HG03469 (cell line): Measurements from ENCODE around the gene PTAFR.

Source experiments
- ATAC-seq: cut with Tn5 transposase; IDR thresholded peaks from one replicate; pipeline ENCODE4 v1.9.1; 2021; ENCODE audit warnings: mild to moderate bottlenecking, moderate library complexity, moderate number of reproducible peaks; ENCODE audit not compliant: unreplicated experiment

The PTAFR gene

GRCh38 chr1:28178690-28179485 lies 2.4 kb upstream of the PTAFR start:
- ATAC-seq: no peak

- no peak for ATAC-seq
Observed at GRCh38 chr1:28175955-28176485, 470 bp downstream of the PTAFR start.

GRCh38 chr1:28173980-28174297 lies 2.6 kb downstream of the PTAFR start:
- no peak for ATAC-seq

GRCh38 chr1:28173151-28173979 lies 3.1 kb downstream of the PTAFR start:
- ATAC-seq: no peak

- ATAC-seq: peak; percentile 47
Observed at GRCh38 chr1:28172713-28173150, 3.8 kb downstream of the PTAFR start.

- no peak for ATAC-seq
Observed at GRCh38 chr1:28171246-28171645, 5.2 kb downstream of the PTAFR start.

DNA sequence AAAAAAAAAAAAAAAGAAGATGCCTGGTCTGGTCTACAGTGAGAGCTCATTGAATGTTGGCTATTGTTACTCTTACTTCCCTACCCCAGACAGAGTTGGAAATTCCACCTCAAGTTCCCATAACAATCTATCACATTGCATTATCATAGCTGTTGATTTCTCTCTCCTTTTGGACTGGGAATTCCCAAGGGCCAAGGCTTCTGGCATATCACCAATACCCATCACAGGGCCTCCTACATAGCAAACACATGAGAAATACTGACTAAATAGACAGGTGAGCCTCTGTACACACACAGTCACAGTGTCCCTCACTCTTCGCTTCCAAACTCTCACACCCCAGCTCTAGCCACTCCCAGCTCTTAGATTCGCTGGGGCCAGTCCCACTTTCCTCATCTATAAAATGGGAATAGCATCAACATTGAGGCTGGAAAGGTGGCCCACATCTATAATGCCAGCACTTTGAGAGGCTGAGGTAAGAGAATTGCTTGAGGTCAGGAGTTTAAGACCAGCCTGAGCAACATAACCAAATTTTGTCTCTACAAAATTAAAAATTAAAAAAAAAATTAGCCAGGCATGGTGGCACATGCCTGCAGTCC lies 6.4 kb downstream of the PTAFR start:
- no peak for ATAC-seq

DNA sequence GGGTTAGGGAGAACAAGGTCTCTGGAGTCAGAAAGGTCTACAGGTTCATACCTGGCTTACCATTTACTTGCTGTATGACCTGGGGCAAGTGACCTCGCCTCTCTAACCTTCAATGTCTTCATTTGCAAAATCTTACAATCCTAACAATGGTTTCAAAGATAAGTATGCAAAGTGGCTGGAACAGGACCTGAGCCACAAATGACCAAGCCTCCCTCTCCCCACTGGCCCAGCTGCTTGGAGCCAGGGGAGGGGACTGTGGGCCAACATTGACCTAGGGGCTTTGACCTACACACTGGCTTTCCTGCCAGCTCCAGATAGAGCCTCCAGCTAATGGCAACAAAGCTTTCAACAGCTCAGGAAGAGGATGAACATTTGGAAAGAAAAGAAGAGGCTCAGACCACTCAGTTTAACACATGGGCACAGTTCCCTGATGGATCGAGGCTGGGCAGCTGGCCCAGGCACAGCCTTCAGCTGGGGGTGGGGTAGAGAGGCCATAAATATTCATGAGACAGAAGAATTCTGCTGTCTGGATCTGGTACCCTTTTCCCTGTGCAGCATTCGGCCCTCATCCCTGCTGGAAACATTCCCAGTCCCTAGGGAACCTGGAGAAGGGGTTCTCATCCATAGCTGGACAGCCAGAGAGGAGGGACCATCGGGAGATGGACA lies 12.9 kb downstream of the PTAFR start:
- no peak for ATAC-seq

- no peak for ATAC-seq
Observed at GRCh38 chr1:28162151-28162550, 14.3 kb downstream of the PTAFR start.

- ATAC-seq: no peak
Observed at GRCh38 chr1:28161751-28162150, 14.7 kb downstream of the PTAFR start.

GRCh38 chr1:28160782-28161266 lies 15.7 kb downstream of the PTAFR start:
- no peak for ATAC-seq

DNA sequence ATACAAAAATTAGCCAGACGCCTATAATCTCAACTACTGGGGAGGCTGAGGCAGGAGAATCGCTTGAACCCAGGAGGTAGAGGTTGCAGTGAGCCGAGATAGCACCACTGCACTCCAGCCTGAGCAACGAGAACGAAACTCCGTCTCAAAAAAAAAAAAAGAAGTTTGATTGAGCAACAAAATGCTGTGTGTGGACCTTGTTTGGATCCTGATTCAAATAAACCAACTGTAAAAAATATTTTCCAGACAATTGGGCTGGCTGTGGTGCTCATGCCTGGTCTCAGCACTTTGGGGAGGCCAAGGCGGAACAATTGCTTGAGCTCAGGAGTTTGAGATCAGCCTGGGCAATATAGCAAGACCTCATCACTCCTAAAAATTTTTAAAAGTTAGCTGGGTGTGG lies 16.8 kb downstream of the PTAFR start:
- ATAC-seq: no peak

GRCh38 chr1:28159243-28159642 lies 17.2 kb downstream of the PTAFR start:
- no peak for ATAC-seq

- ATAC-seq: no peak
Observed at GRCh38 chr1:28157894-28158293, 18.6 kb downstream of the PTAFR start.

DNA sequence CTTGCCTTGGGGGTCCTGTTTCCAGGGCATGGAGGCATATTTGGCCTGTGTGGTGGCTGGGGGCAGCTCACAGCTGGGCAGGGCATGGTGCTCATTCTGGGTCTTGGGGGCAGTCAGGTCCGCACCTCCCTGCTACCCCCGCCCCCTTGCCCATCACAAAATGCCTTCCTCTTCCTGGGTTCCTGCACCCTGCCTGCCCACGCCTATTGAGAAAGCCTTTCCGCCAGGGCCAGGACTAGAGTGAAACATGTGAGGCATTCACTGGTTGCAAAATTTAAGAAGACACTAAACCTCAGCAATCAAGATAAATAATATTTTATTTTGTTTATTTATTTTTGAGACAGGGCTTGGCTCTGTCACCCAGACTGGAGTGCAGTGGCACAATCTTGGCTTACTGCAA lies 19.7 kb downstream of the PTAFR start:
- no peak for ATAC-seq

DNA sequence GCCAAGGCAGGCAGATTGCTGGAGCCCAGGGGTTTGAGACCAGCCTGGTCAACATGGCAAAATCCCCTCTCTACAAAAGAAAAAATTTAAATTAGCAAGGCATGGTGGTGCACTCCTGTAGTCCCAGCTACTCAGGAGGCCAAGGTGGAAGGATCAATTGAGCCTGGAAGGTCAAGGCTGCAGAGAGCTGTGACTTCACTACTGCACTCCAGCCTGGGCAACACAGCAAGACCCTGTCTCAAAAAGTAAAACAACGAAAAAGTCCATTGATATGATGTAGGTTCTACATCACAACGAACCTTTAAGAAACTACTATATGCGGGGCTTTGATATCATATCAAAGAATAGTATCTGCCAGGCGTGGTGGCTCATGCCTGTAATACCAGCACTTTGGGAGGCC lies 20.9 kb downstream of the PTAFR start:
- no peak for ATAC-seq

DNA sequence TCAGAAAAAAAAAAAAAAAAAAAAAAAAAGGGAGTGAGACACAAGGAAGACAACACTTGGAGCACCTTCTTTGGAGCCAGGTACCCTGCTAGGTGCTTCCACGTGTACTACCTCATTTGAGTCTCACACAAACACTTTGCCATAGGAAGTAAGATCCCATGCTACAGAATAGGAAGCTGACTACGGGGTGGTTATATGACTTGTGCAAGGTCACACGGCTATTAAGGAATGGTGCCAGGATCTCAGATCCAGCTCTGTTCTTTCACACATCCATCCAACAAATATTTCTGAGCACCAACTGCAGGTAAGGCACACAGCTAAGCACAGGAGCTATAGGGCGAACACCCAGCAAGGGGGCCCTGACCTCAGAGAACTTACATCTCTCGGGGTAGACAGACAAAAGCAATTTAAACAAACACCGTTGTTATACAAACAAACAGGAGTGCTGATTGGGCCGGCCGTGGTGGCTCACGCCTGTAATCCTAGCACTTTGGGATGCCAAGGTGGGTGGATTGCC lies 22.4 kb downstream of the PTAFR start:
- ATAC-seq: no peak

DNA sequence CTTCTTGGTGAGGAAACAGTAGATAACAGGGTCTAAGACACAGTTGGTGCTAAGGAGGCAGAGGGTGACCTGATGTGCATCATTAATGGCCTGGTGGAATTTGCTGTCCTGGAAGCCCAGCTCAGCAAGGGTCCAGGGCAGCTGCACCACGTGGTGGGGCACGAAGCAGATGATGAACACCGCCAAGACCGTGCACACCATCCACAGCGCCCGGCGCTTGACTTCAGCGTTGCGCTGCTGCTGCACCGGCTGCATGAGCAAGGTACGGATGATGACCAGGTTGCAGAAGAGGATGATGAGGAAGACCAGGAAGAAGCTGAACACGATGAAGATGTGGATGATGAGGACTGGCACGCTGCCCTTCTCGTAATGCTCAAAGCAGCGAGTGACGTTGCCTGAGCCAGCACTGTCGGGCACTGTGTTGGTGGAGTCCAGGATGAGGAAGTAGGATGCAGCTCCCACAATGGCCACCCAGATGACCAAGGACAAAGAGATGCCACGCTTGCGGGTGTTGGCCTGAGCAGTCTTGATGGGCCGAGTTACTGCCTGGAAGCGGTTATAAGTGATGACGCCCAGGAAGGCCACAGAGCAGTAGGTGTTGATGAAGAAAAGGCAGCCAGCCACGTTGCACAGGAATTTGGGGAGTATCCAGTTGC lies 26.2 kb downstream of the PTAFR start:
- ATAC-seq: no peak

- ATAC-seq: no peak
Observed at GRCh38 chr1:28148880-28149195, 27.7 kb downstream of the PTAFR start.
